GM18951 (cell line): ENCODE measurements around the gene CDH4.
"Not testable (repeated sequence)": the region's sequence is repeated elsewhere in the genome, so short reads cannot be mapped to it uniquely, and the experiment has no call there.

ENCODE experiments used
- POLR2A ChIP-seq: IDR thresholded peaks from 4 replicates; pipeline ENCODE4 v1.6.1; 2011; ENCODE audit warnings: mild to moderate bottlenecking; ENCODE audit not compliant: insufficient read length, insufficient read depth; ENCODE audit errors: extremely low read depth
- in situ Hi-C: fragments of 300-500 bp; cut with MboI; formaldehyde crosslinking; loops from one replicate; pipeline ENCODE4 v1.12.0; 2022; ENCODE audit warnings: low sequenced_read_pairs, mixed read lengths, inconsistent platforms; ENCODE audit not compliant: unreplicated experiment

The CDH4 gene

DNA sequence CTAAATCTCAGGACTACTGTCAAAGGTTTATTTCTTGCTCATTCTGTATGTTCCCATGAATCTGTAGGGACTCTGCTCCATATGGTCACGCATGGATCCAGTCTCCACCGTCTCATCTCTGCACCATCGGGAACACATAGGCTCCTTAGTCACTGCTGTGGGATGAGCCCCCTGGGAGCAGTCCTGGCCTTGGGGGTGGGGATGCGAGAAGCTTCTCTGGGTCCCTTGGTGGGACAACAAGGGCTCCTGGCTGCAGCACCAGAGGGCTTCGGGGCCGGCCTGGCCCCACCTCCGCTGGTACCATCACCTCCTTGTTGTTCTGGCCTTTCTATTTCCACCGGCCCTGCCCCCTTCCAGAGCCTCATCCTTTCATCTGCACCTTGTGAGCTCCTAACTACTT is 148.4 kb downstream of the CDH4 start:
- in situ Hi-C loops: no loop called here

GRCh38 chr20:61404303-61404702 is 152.2 kb downstream of the CDH4 start:
- in situ Hi-C loops: no loop called here

More for the DNA sequence above, 148.4 kb downstream of the CDH4 start:
- TF ChIP-seq POLR2A: no peak

GRCh38 chr20:61405007-61405406 is 152.9 kb downstream of the CDH4 start:
- no peak for TF ChIP-seq POLR2A
- in situ Hi-C loops: no loop called here

More at GRCh38 chr20:61404303-61404702, 152.2 kb downstream of the CDH4 start:
- TF ChIP-seq POLR2A: no peak

DNA sequence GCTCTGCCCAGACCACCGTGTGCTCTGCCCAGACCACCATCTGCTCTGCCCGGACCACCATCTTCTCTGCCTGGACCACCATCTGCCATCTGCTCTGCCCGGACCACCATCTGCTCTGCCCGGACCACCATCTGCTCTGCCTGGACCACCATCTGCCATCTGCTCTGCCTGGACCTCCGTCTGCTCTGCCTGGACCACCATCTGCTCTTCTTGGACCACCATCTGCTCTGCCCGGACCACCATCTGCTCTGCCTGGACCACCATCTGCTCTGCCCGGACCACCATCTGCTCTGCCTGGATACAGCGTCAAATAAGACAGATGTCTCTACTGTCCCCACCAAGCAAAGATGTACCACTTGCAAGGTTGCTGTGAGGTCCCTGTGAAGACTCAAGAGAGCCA is 154.7 kb downstream of the CDH4 start:
- in situ Hi-C loops: not testable (repeated sequence)

DNA sequence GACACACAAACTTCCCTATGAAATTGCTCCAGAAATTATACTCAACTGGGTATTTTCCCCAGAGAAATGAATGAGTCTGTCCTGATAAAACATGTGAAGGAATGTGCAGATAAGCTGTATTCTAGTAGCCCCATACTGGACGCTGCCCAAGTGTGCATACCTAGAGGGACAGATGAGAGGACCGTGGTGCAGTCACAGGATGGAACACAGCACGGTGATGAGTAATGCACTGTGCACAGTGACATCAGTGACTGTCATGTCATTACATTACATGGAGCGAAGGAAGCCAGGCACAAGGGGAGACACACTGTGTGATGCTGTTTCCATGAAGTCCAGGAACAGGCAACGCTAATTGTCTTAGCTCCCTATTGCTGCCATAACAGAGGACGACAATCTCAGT is 155.5 kb downstream of the CDH4 start:
- TF ChIP-seq POLR2A: no peak
- in situ Hi-C loops: no loop called here

- no peak for TF ChIP-seq POLR2A
- in situ Hi-C loops: no loop called here
These were observed 157.1 kb downstream of the CDH4 start for GRCh38 chr20:61408951-61409740.

DNA sequence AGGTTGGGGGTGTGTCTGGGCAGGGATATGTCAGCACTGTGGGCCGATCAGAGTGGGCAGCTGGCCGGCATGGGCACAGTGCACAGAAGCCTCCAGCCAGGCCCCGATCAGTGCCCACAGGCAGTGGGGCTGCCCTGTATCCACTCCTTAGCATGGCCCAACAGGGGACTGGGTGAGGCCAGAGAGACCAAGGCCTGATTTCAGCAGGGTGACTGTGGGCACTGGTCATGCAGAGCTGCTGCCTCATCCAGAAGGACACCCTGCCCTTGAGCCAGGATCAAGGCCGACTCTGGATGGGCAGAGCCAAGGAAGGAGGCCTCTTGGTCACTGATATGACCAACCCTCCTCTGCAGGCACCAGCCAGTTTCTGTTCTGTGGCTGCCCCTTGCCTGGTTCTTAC is 159.7 kb downstream of the CDH4 start:
- in situ Hi-C loops: no loop called here
- TF ChIP-seq POLR2A: no peak

- TF ChIP-seq POLR2A: no peak
- in situ Hi-C loops: no loop called here
These were observed 161.7 kb downstream of the CDH4 start for GRCh38 chr20:61413752-61414151.

DNA sequence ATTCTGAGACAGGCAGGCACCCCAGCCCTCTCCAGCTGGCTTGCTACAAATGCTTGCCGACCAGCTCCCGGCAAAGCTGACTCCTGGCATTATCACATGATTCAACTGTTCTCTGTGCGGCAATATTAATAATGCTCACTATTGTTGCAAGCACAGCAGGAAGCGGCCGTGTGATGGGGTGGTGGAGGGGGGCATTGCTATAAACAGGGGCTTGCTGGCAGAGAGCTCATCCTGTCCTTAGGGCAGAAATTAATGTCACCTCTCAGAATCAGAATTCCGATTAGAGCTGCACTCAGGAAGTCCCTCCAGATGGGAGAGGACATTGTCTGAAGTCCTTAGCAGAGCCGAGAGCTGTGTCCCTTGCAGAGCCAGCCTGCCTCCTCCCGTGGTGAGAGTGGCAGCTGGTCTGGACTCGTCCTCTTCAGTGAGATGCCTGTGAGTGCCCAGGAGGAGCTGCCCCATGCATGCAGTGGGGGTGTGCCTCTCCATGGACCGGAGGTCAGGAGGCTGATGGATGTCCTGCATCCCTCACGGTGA is 162.5 kb downstream of the CDH4 start:
- no peak for TF ChIP-seq POLR2A

GRCh38 chr20:61416546-61416945 is 164.5 kb downstream of the CDH4 start:
- in situ Hi-C loops: no loop called here
- TF ChIP-seq POLR2A: no peak

More for the DNA sequence above, 162.5 kb downstream of the CDH4 start:
- in situ Hi-C loops: no loop called here

DNA sequence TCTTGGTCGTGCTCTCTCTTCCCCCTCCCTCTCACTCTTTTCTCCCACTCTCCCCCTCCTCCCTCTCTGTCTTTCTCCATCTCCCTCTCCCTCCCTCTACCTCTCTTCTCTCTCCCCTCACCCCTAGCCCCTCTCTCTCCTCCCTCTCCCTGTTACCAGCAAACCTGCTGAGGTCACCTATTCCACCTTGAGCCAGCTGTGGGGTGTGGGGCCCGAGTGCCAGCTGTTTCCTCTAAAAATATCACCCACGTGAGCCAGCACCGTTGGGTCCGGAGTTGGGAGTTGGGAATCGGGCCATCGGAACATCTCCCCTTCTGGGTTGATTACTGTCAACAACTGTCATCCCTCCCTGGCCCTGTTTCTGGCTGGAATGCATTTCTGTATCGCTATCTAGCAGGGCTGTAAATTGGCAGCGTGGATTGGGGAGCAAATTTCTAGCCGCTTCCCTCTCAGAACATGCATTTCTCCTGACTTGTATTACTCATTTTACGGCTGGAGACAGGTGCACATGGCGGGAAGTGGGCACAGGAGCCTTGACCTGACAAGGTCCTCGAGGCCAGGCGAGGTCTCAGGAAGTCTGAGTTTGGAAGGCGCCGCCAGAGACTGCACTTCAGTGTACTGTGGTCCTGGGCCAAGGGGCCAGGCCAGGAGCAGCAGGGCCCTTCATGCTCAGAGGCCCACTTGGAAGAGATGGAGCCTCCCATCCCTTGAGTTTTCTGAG is 165.3 kb downstream of the CDH4 start:
- no peak for TF ChIP-seq POLR2A
- in situ Hi-C loops: no loop called here

GRCh38 chr20:61419010-61419409 is 166.9 kb downstream of the CDH4 start:
- in situ Hi-C loops: no loop called here
- TF ChIP-seq POLR2A: no peak

DNA sequence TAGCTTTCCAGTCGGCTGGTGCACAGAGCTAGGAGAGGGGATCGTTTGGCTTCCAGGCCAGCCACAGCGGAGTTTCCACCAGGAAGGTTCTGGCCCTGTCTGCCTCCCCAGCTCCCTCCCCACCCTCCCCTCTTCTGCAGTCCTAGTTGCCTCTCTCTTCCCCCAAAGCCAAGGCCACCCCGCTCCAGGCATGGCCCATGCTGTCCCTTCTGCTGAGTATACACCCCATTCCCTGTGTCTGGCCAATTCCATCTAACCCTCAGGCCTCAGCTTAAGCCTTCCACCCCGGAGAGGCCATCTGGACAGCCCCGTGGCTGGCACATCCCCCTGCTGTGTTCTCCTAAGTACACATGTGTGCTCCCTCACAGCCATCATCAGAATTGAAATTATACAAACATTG is 167.4 kb downstream of the CDH4 start:
- in situ Hi-C loops: no loop called here
- no peak for TF ChIP-seq POLR2A

GRCh38 chr20:61420056-61420455 is 168.0 kb downstream of the CDH4 start:
- in situ Hi-C loops: no loop called here
- TF ChIP-seq POLR2A: no peak
